ENCODE measurements around the gene KPNB1. TPM values are rescaled to one million over a fixed set of nuclear protein-coding genes. Genes with fewer than 3 reads are reported as not detected.

KPNB1 gene
- total RNA-seq, 1 experiment from 2014 or later, result 967 TPM

GRCh38 chr17:47684025-47684424, 34.3 kb downstream of the KPNB1 start:
- BruUV-seq (replicated peaks), result no TSS peak
- H3K4me1 Mint-ChIP-seq (ENCODE audit: low read depth, unreplicated experiment), result no peaks in the 10 kb centered on the region
- H3K36me3 Mint-ChIP-seq (ENCODE audit: insufficient read depth, unreplicated experiment), result peaks cover 100% of the 10 kb centered on the region
- no peak for DNase-seq
- H3K9me3 Mint-ChIP-seq (ENCODE audit: unreplicated experiment), result no peaks in the 10 kb centered on the region
- no peak overlapping the region for H3K4me3 Mint-ChIP-seq (ENCODE audit: unreplicated experiment)
- no peaks in the 10 kb centered on the region for H3K4me1 ChIP-seq
- H3K36me3 ChIP-seq (ENCODE audit: control insufficient read depth, insufficient read depth, low read length), result peaks cover 19% of the 10 kb centered on the region
- H3K9me3 ChIP-seq, result no peaks in the 10 kb centered on the region
- intact Hi-C loops (cut with micrococcal nuclease; ENCODE audit: unreplicated experiment), result no loop called here
- CTCF ChIA-PET, result interaction anchor here (0.6 kb wide), 1 partner anchor 20 kb away, joined by 6 read pairs; no protein-coding TSS in a partner anchor
- no peaks in the 10 kb centered on the region for H3K27me3 ChIP-seq (replicated peaks; ENCODE audit: control insufficient read depth, insufficient read depth, low read length)
- H3K27ac Mint-ChIP-seq (ENCODE audit: unreplicated experiment), result peak overlapping the region; percentile 9
- H3K4me3 ChIP-seq (ENCODE audit: low read depth, low read length), result no peak overlapping the region
- no peaks in the 10 kb centered on the region for H3K27me3 Mint-ChIP-seq (ENCODE audit: insufficient read depth, unreplicated experiment)
- POLR2A ChIA-PET, result interaction anchor here (0.6 to 1.1 kb wide), 2 partner anchors 11 to 35 kb away, joined by 3 to 4 read pairs; partner anchors contain the start of gene KPNB1
- no peak for TF ChIP-seq CTCF (IDR thresholded peaks at IDR 0.05; ENCODE audit: insufficient read depth in 1 of 2, low read depth in 1 of 2, low read length in 1 of 2, severe bottlenecking in 1 of 2, unreplicated experiment in 1 of 2)

GRCh38 chr17:47684535-47685193, 34.9 kb downstream of the KPNB1 start:
- peaks cover 16% of the 10 kb centered on the region for H3K36me3 ChIP-seq (ENCODE audit: control insufficient read depth, insufficient read depth, low read length)
- CTCF ChIA-PET, result interaction anchor here (0.6 kb wide), 1 partner anchor 21 kb away, joined by 6 read pairs; no protein-coding TSS in a partner anchor
- H3K9me3 ChIP-seq, result no peaks in the 10 kb centered on the region
- H3K27ac Mint-ChIP-seq (ENCODE audit: unreplicated experiment), result peak overlapping the region; percentile 9
- TF ChIP-seq CTCF (IDR thresholded peaks at IDR 0.05; ENCODE audit: insufficient read depth in 1 of 2, low read depth in 1 of 2, low read length in 1 of 2, severe bottlenecking in 1 of 2, unreplicated experiment in 1 of 2), result no peak
- no peaks in the 10 kb centered on the region for H3K4me1 Mint-ChIP-seq (ENCODE audit: low read depth, unreplicated experiment)
- intact Hi-C loops (cut with micrococcal nuclease; ENCODE audit: unreplicated experiment), result no loop called here
- no peak for DNase-seq
- no peak overlapping the region for H3K4me3 ChIP-seq (ENCODE audit: low read depth, low read length)
- no peak overlapping the region for H3K4me3 Mint-ChIP-seq (ENCODE audit: unreplicated experiment)
- H3K9me3 Mint-ChIP-seq (ENCODE audit: unreplicated experiment), result no peaks in the 10 kb centered on the region
- no TSS peak for BruUV-seq (replicated peaks)
- H3K36me3 Mint-ChIP-seq (ENCODE audit: insufficient read depth, unreplicated experiment), result peaks cover 96% of the 10 kb centered on the region
- H3K27me3 ChIP-seq (replicated peaks; ENCODE audit: control insufficient read depth, insufficient read depth, low read length), result no peaks in the 10 kb centered on the region
- POLR2A ChIA-PET, result interaction anchor here (0.6 to 1.1 kb wide), 2 partner anchors 11 to 35 kb away, joined by 3 to 4 read pairs; partner anchors contain the start of gene KPNB1
- no peaks in the 10 kb centered on the region for H3K27me3 Mint-ChIP-seq (ENCODE audit: insufficient read depth, unreplicated experiment)
- no peaks in the 10 kb centered on the region for H3K4me1 ChIP-seq

GRCh38 chr17:47685556-47686275, 36.0 kb downstream of the KPNB1 start:
- CTCF ChIA-PET, result no interaction called here
- no peaks in the 10 kb centered on the region for H3K4me1 Mint-ChIP-seq (ENCODE audit: low read depth, unreplicated experiment)
- H3K27me3 Mint-ChIP-seq (ENCODE audit: insufficient read depth, unreplicated experiment), result no peaks in the 10 kb centered on the region
- no peak for TF ChIP-seq CTCF (IDR thresholded peaks at IDR 0.05; ENCODE audit: insufficient read depth in 1 of 2, low read depth in 1 of 2, low read length in 1 of 2, severe bottlenecking in 1 of 2, unreplicated experiment in 1 of 2)
- H3K27ac Mint-ChIP-seq (ENCODE audit: unreplicated experiment), result no peak overlapping the region
- POLR2A ChIA-PET, result interaction anchor here (1.0 kb wide), 1 partner anchor 36 kb away, joined by 4 read pairs; the partner anchor contains the start of gene KPNB1
- H3K36me3 Mint-ChIP-seq (ENCODE audit: insufficient read depth, unreplicated experiment), result peaks cover 85% of the 10 kb centered on the region
- H3K36me3 ChIP-seq (ENCODE audit: control insufficient read depth, insufficient read depth, low read length), result peaks cover 9% of the 10 kb centered on the region
- no peaks in the 10 kb centered on the region for H3K27me3 ChIP-seq (replicated peaks; ENCODE audit: control insufficient read depth, insufficient read depth, low read length)
- no peak overlapping the region for H3K4me3 ChIP-seq (ENCODE audit: low read depth, low read length)
- BruUV-seq (replicated peaks), result no TSS peak
- no peaks in the 10 kb centered on the region for H3K9me3 ChIP-seq
- H3K9me3 Mint-ChIP-seq (ENCODE audit: unreplicated experiment), result no peaks in the 10 kb centered on the region
- H3K4me3 Mint-ChIP-seq (ENCODE audit: unreplicated experiment), result no peak overlapping the region
- intact Hi-C loops (cut with micrococcal nuclease; ENCODE audit: unreplicated experiment), result no loop called here
- DNase-seq, result no peak
- H3K4me1 ChIP-seq, result no peaks in the 10 kb centered on the region
